GM21526 (cell line): ENCODE results near the gene ENDOV.
A peak's percentile ranks its signal among the peaks of the same experiment; 100 is the strongest.

Source experiments
- ATAC-seq: cut with Tn5 transposase; IDR thresholded peaks from one replicate; pipeline ENCODE4 v1.9.1; 2021; ENCODE audit warnings: moderate library complexity; ENCODE audit not compliant: unreplicated experiment, low FRiP score

ENDOV gene

GRCh38 chr17:80445726-80446110 is 30.8 kb downstream of the ENDOV start:
- no peak for ATAC-seq

GRCh38 chr17:80446645-80447405 is 31.9 kb downstream of the ENDOV start:
- ATAC-seq, result no peak

DNA sequence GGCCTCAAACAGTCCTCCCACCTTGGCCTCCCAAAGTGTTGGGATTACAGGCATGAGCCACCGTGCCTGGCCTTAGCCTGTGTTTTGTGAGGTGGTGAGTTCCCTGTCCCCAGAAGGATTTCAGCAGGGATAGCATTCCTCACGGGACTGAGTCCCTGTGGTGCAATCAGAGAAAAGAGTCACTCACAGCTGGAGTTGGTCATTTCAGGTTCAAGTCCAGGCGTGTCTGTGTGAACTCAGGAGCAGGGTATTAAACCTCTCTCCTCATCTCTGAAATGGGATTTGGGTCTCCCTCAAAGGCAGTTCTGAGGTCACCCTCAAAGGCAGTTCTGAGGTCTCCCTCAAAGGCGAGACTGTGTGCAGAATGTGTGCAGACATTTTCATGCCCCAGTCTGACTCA is 32.8 kb downstream of the ENDOV start:
- ATAC-seq, result no peak

GRCh38 chr17:80449194-80449929 is 34.4 kb downstream of the ENDOV start:
- ATAC-seq, result no peak

DNA sequence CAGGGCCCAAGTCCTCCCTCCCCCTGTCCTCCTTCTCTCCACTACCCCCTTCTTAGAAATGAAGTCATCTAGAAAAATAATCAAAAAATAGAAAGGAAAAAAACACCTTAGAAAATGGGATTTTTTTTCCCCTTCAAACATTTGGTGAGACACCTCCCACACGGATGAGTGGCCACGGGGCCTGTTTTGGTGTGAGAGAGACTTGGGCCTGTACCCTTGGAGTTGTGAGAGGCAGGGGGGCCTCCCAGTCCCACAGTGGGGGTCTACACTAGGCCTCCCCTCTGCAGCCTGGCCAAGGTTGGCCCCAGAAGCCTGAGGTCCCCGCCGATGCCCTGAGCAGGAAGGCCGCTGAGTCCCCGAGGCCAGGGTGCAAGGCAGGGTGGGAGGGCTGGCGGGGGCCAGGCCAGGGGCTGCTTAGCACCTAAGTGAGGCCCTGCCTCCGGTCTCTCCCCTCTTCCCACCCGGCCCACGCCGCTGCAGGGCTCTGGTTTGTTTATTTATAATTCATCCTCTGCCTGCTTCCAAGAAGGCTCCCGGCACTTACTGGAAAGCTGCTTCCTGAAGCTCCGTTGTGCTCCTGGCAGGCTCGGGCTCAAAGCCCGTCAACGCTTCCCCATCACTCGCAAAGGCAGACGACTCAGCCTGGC is 35.1 kb downstream of the ENDOV start:
- no peak for ATAC-seq

DNA sequence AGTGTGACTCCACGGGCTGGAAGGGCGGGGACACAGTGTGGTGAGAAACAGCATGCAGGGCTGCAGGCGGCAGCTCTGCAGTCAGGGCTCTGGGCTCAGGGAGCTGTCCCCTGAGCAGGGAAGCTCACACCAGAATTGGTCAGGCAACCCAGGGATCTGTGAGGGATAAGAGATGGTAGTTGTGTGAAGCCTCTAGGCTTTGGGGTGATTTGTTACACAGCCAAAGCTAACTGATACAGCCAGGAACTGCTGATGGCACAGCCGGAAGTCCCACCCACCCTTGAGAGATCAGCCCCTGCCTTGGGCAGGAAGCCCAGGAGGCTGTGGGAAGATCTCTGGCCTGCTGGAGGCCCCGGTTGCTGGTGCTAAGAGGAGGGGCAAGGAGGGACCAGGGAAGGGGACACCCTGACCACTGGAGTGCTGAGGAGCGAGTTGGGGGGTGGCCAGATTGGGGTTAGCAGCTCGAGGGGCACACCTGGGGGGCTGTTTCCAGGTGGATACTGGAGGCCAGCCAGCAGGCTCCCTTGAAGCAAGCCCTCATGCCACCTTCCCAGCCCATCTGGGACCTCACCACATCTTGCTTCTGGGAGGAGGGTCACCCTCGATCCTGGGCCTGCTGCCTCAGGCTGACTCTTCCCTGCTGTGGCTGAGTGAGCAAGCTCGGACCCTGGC is 36.3 kb downstream of the ENDOV start:
- ATAC-seq, result no peak

GRCh38 chr17:80452173-80452915 is 37.4 kb downstream of the ENDOV start:
- no peak for ATAC-seq

GRCh38 chr17:80453126-80453997 is 38.4 kb downstream of the ENDOV start:
- ATAC-seq, result no peak

- no peak for ATAC-seq
Measured at GRCh38 chr17:80453998-80454556, 39.1 kb downstream of the ENDOV start.

DNA sequence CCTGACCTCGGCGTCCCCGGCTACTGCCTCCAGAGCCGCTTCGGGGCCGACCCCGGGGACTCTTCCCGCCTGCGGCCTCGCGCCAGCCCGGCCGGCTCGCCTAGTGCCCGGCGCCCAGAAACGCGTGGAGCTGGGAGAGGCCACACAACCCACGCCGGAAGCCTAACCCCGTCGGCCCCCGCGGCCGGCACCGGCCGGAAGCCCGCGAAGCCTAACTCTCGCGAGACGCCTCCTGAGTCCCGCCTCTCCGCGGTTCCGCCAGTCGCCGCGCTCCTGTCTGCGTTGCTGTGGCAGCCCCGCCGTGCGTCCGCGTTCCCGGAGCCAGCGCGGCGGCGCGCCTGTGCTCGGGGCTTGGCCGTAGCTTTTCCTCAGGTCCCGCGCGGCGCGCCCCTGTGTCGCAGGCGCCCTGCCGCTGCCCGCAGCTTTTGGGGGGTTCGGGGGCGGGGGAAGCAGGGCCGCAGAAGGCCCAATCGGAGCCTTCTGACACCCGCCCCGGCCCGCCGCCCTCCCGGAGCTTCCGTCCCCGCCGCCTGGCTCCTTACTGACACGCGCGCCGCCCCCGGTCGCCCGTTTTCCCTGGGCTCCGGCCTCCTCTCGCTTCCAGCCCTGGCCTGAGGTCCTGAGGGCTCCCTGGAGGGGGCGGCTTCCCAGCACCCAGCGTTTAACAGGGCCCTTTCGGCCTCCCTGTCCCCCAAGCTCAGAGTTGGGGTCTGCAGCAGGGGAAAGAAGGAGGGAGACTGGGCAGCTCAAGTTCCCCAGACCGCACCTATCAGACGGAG is 39.8 kb downstream of the ENDOV start:
- peak; percentile 78 for ATAC-seq

DNA sequence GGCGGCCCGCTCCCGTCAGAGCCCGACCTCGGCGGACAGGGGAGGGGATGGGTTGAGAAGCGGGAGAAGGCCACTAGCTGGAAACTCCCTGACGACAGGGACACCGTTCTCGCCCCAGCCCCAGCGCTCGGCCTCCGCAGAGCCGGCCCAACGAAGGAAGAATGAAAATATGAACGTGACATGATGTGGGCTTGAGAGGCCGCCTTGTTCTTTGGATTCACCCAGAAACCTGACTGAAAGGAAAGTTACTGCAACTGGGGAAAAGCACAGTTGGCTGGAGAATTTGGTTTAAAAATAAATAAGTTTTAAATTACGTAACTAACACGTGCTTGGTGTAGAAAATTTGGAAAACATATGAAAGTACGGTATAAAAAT is 40.4 kb downstream of the ENDOV start:
- ATAC-seq, result no peak

- ATAC-seq, result no peak
Measured at GRCh38 chr17:80455784-80456183, 40.8 kb downstream of the ENDOV start.

DNA sequence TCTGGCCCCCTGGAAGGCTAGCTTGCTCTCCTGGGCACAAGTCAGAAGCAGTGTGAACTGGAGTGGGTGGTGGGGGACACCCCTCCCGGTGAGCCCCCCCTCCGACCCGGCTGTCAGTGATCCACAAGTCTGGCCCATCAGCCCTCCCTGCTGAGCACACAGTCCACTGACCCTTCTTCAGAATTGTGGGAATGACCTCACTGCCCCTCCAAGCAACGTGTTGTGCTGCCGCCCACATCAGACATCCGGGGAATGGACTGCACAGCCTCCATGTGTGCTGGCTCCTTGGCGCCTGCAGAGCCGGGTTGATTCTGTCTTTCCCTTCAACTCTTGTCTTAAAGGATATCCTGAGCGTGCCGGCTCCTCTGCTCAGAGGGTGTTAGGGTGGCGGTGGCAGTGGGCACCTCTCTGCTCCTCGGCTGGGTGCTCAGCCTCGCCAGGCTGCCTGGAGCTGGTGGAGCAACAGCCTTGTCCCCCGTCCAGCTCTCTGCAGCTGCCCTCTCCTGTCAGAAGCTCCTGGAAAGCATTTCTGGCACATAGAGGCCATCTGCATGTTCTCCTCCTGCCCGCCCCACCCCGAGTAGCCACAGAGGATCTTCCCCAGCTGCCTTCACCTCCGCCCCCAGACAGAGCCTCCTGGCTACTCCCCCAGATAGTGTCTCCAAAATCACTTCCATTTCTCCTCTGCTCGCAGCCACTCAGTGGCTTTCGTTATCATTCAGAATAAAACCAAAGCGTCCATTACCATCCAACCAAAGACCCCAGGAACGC is 41.7 kb downstream of the ENDOV start:
- ATAC-seq, result no peak

- ATAC-seq, result no peak
Measured at GRCh38 chr17:80457236-80457856, 42.4 kb downstream of the ENDOV start.

DNA sequence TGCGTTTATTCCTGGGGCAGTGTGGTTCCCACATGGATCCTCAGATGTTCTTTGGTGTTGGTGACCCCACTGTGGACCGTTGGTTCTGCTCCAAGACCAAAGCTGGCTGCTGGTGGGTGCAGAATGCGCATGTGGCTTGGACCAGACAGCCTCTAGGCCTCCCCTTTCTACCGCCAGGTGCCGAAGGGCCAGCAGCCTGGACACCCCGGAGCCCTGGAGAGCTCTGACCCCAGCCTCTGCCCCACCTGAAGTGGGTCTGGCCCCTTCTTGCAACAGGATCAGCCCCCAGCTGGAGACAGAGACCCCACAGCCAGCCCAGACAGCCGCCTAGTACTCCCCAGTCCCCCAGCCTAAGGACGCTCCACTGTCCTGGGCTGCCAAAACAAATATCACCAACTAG is 43.0 kb downstream of the ENDOV start:
- no peak for ATAC-seq

DNA sequence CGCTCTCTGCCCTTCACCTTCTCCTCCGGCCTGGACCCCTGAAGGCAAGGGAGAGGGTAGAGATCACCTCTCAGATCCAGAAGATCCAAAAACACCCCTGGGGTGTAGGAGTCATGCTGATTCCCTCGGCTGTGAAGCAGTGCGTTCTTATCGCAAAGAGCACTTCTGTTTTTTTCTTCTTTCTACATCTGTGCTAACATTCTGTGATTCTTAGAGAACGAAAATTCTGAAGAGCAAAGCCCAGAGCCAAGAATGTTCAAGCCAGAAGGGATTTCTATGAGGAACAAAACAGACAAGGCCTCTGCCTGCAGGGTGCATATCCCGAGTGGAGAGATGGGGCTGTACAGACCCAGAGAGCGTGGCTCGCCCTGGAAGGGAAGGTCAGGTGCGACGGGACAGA is 44.3 kb downstream of the ENDOV start:
- no peak for ATAC-seq

DNA sequence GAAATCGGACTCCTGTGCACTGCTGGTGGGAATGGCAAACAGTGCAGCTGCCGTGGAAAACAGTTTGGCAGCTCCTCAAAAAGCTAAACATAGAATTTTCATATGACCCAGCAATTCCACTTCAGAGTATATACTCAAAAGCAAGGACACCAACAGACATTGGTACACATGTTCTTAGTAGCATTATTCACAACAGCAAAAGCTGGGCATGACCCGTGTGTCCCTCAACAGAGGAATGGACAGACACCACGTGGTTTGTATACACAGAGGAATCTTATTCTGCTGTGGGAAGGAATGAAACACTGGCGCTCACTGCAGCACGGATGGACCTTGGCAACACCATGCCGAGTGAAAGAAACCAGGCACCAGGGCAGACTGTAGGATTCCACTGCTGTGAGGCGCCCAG is 45.5 kb downstream of the ENDOV start:
- ATAC-seq, result no peak
